ENCODE data around the gene SS18L1.

GRCh38 chr20:62197801-62198200, 54.2 kb downstream of the SS18L1 start:
- no peak for TF ChIP-seq CTCF (IDR thresholded peaks at IDR 0.05)
- no peak for TF ChIP-seq POLR2A (IDR thresholded peaks at IDR 0.05)
- no peak for TF ChIP-seq POLR2AphosphoS5 (IDR thresholded peaks at IDR 0.05)

Data from upper lobe of left lung (tissue), 4 donors.